ENCODE measurements around the gene VPS41.
A peak's percentile ranks its signal among the peaks of the same experiment; 100 is the strongest.

Gene VPS41

DNA sequence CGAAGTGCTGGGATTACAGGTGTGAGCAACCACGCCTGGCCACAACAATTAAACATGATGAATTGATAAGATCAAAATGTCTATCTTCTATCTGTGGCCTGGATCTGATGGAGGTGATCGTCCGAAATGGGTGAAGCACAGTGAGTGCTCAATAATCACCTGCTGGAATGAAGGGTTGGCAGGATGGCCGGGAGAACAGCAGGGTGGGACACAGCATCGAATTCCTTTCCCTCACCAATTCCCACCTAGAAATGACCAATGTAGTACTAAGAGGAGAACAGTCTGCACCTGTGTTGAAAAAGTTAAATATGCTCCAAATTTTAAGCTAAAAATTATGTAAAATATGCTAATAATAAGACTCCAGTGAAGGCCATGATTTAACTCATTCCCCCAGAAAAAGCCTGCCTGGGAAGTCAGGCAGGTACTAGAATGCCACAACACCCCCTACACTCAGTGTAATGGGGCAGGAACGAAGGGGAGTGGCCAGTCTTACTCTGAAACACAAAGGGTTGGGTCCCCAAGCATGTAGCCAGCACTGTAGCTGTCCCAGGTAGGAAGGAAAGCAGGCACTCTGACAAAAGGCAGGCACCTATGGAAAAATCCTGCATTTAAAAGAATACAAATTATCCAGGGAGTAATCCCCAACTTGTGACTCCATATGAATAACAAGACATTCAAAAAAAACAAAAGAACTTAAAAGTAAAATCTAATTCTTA lies 110.3 kb downstream of the VPS41 start:
- DNase-seq, result no peak

- no peak for DNase-seq
These were observed 112.1 kb downstream of the VPS41 start for GRCh38 chr7:38796626-38797501.

DNA sequence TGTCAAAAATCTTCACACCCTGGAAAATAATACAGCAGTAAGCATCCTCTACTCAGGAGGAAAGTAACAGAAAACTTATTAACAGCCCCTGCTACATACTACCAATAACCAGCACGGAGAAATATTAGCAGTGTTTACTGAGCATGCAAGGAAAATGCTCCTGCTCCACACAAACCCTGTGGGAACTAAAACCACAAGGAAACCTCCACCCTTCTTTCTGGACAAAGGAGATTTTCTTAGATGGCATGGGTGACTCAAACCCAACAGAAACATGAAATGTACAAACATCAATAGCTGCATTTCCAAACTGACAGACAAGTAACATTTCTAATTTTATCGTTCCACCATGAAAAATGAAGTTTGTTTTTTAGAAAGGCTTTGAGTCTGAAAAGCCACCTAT lies 113.4 kb downstream of the VPS41 start:
- DNase-seq, result no peak

- no peak for DNase-seq
These were observed 127.0 kb downstream of the VPS41 start for GRCh38 chr7:38781991-38782390.

DNA sequence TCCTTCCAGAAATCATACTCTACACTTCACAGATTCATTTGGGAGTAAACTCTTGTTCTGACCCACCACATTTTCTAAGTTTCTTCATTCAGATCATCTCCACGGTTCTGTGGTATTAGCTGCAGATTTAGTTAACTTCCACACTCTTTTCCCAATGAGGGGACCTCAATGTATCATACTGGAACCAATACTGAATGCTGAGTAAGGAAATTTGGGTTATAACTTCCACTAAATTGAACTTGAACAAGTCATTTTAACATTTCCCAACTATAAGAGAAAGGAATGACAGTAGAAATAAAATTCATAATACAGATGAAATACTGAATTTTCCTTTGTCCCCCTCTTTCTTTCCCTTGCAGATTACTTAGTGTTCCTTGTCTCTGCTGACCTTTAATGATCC lies 131.4 kb downstream of the VPS41 start:
- DNase-seq, result no peak

- no peak for DNase-seq
These were observed 133.3 kb downstream of the VPS41 start for GRCh38 chr7:38775506-38776175.

DNA sequence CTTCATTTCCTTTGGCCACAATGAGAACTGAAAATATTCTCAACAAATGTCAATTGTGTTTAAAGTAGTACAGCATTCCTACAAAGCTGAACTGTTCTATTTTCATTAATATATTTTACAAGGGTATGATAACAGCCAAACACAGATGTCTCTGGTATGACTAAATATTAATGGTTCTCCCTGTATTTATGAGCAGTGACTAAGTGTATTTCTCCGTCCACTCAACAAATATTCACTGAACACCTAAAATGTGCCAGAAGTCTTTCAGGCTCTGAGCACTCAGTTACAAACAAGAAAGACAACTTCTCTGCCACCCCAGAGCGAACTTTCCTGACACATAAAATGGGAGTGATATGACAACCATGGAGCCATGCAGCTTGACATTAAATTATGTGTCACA lies 135.6 kb downstream of the VPS41 start:
- no peak for DNase-seq

DNA sequence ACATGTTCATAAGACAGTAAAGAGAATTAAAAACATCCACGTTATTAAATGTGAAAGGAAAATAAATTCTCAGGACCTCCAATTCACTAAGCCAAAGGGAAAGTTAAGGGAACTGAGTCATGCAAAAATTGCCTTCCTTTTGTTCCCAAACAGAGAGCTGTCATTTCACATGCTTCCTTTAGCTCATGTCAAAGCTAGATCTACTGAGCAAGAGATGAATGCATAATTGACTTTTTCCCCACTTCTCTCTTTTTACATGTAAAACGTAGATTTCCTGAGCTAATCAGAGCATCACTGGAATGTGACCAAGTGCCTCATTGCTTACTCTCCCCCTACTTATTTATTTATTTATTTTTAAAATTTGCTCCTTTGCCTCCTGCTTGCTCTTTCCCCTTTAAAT lies 148.8 kb downstream of the VPS41 start:
- DNase-seq, result no peak

- DNase-seq, result no peak
These were observed 150.0 kb downstream of the VPS41 start for GRCh38 chr7:38759028-38759427.

- DNase-seq, result no peak
These were observed 151.1 kb downstream of the VPS41 start for GRCh38 chr7:38757931-38758330.

- no peak for DNase-seq
These were observed 152.5 kb downstream of the VPS41 start for GRCh38 chr7:38756521-38756920.

GRCh38 chr7:38753347-38753746 lies 155.6 kb downstream of the VPS41 start:
- DNase-seq, result no peak

GRCh38 chr7:38751416-38751815 lies 157.6 kb downstream of the VPS41 start:
- DNase-seq, result no peak

DNA sequence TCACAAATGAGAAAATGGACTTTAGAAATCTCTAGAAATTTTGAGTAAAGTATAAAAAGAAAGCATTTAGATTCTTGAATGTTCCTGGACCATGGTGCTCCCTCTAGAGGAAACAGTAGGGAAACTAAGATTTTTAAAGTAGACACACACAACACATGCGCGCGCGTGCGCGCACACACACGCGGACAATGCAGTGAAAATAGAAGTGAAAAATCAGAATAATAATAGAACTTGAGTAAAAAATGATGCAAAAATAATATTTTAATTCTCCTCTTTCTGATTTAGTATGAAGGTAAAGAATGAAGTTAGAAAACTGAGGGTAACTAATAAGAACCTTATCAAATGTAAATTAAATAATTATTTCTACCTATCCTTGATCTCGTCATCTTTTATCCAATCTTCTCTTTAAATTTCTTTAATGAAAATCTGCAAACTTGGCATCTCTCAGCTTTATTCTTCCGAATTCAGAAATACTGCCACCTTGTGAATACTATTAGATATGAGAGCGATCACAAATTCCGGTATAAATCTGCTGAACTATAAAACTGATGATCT lies 160.9 kb downstream of the VPS41 start:
- DNase-seq, result no peak

DNA sequence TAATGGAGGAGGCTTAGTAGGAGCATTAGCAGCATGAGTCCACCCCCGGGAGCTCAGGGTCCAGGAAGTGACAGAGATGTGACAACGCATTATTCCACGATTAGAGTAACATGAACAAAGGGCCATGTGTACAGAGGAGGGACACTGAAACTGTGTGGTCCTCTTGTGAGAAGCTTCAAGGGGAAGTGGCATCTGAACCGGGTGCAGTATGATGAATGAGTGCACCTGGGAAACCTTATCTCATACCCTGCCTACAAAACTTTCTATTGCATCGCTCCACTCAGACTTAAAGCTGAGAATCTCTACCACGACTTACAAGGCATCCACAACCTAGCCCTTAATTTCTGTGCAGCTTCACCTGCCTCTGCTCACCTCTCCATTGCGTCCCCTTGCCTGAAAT lies 162.6 kb downstream of the VPS41 start:
- no peak for DNase-seq

GRCh38 chr7:38744746-38745145 lies 164.2 kb downstream of the VPS41 start:
- no peak for DNase-seq

DNA sequence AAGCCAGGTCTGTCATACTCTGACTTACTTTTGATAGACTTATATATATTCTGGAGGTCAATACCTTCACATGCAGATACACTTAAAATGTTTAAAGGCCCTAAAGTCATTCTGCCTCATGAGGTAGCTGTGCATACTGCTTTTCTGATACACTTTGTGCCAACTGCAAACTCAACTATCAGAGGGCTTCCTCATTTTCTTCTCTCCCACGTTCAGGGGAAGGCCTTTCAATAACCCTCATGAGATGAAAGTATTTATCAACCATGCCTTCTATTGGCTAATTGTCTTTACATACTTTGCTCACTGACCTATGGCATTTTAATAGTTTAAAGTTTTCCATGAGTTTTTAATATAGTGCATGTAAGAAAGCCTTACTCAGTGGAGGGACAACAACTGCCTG lies 165.1 kb downstream of the VPS41 start:
- no peak for DNase-seq

GRCh38 chr7:38740041-38740440 lies 168.9 kb downstream of the VPS41 start:
- DNase-seq, result no peak

GRCh38 chr7:38736138-38736537 lies 172.9 kb downstream of the VPS41 start:
- DNase-seq, result peak; percentile 49

DNA sequence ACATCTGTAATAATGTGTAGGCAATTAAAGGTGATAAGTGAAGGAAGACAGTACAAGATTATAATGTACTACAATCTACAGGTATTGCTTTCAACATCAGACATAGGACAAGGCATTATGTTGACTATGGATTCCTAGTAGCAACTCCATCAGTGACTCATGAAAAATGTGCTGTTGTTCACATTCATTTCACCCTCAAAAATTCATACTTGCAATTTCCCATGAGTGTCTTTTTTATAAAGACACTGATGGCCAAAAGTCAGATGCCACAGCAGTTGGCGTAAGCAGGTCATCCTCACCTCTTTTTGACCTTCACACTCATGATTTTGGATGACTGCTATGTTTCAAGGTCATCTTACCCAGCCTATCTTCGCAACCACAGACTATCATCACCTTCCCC lies 177.8 kb downstream of the VPS41 start:
- no peak for DNase-seq

GRCh38 chr7:38728145-38728544 lies 180.8 kb downstream of the VPS41 start:
- DNase-seq, result no peak

DNA sequence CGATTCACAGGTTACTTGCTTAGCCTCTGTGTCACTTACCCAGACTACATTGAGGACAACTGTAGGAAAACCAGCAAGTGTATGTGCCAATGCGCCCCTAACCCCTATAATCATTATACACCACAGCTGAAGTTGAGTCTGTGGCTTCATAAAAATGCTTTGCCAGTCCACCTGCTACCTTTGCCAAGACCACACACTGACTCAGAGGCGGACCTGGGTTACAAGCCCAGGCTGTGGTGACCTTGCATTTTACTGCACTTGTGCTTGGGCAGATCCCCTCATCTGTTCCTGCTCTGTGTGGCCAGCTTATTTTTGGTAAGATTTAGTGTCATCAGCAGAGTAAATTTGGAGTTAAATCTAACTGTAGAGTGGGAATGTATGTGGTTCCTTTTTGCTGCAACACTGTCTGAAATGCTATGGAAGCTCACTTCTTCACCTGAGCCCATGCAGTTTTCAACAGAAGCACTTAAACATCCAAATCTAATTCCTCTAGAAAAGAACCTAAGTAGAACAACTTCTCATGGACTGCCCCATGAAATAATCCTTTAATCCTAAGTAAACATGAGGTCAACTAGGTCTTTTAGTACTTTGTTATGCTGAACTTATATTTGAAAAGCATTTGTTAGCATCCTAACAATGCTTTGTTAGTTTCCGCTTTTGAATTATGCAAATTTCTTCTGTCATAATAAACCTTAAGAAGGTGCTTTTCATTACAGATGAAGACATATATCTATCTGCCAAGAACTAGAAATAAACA lies 181.6 kb downstream of the VPS41 start:
- DNase-seq, result no peak

DNA sequence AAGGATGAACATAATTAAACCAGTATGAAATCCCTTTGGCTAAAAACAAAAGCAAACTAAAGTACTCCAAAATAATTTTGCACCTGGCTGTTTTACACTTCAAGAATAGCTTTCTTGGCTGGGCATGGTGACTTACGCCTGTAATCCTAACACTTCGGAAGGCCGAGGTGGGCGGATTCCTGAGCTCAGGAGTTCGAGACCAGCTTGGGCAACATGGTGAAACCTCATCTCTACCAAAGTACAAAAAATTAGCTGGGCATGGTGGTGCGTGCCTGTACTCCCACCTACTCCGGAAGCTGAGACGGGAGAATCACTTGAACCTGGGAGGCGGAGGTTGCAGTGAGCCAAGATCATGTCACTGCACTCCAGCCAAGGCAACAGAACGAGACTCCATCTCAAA lies 185.7 kb downstream of the VPS41 start:
- DNase-seq, result no peak
